HG03103 (cell line): ENCODE results near the gene GRB10.
"Not testable (repeated sequence)": the region's sequence is repeated elsewhere in the genome, so short reads cannot be mapped to it uniquely, and the experiment has no call there.

Source experiments
- ATAC-seq: cut with Tn5 transposase; IDR thresholded peaks from one replicate; pipeline ENCODE4 v1.9.1; 2021; ENCODE audit warnings: low read depth; ENCODE audit not compliant: unreplicated experiment

The GRB10 gene

DNA sequence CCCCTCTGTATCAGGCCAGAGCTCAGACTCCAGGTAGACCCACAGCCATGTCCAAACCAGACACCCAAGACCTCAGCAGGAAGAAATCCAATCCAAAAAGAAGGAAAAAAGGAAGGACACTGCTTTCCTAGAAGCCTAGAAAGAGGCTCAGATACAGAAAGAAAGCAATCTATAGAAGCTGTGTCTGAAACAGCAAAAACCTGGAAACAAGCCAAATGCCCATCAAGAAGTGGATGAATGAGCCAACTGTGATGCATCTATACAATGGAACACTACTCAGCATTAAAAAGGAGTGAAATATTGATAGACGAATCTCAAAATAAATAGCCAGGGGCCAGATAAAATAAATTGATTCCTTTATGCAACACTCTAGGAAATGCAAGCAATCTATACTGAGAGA lies 31.6 kb downstream of the GRB10 start:
- no peak for ATAC-seq

DNA sequence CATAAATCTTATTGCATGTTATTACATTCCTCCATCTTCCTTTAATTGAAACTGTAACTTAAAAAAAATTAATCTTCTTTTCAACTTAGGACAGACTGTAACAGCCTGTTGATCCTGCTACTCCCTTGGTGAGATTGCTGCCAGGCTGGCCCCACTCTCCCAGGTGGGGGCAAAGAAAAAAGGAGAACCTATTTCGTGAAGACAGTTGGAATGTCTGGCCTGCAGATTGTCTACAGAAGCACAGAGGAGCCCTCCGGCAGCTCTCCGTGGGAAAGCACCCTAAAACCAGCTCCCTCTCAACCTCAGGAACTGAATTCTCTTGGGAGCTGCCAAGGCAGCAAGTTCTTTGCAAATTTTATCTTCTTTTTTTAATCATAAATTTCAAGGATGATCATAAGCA lies 32.8 kb downstream of the GRB10 start:
- ATAC-seq, result no peak

DNA sequence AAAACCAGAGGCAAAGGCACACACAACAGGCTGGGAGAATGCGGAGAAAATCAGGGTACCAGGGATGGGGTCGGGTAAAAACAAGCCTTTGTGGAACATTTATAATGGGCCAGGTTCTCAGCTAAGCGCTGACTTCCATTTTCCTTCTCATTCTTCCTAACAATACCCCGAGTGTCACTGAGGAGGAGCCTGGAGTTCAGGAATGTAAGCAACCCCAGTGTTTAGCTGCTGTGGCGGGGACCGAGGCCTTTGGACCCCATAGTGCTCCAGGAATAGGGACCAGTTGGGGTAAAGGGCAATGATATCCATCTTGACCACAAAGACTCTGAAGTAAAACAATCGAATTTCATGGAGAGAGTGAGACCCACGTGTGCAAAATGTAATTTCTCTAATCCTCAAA lies 34.2 kb downstream of the GRB10 start:
- no peak for ATAC-seq

DNA sequence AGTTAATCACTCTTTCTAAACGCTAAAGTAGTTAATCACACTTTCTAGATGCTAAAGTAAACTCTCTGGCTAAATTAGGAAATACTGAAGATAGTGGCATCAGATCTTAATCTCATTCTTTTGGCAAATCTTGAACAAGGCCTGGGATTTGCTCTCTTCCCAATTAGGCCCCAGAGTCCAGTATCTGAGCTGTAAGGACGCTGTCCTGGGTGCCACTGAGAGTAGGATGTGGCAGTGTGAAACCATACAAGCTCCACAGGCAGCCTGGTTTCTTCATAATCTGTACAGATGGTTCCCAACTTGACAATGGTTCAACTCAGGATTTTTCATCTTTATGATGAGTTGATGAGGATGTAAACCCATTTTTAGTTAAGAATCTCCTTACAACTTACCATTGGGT lies 36.9 kb downstream of the GRB10 start:
- no peak for ATAC-seq

DNA sequence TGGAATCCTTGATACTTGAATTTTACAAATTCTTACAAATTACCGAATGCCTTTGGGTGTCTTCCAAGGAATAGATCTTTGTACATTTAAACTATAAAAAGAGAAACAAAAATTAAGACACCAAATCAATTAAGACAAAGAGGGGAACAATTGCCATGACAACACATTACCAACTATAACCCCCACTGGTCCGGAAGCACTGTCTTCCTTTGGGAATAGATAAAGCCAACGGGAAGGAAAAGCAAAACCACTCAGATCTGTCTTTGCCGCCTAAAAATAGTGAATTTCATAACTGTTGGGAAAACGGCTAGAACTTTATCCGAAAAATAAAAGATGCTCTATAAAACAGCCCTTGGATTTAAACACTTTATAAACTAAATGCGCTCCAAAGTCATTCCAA lies 37.4 kb downstream of the GRB10 start:
- ATAC-seq, result no peak

DNA sequence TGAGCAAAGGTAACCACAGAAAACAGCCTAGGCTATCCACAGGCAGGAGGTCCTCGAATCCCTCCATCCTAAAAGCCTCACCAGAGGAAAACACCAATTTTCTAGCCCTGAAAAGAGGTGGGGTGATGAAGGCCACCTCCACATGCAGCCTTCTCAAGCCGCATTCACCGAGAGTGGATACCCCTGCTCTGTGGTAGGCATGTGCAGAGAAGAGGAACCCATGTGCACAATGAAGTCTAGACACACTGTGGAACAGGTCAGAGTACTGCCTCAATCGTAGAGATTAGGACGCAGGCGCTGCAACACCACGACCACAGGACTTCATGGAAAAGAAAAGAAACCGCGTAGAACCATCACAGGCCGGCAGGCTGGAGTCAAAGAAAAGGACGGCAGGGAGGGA lies 38.8 kb downstream of the GRB10 start:
- ATAC-seq, result no peak

DNA sequence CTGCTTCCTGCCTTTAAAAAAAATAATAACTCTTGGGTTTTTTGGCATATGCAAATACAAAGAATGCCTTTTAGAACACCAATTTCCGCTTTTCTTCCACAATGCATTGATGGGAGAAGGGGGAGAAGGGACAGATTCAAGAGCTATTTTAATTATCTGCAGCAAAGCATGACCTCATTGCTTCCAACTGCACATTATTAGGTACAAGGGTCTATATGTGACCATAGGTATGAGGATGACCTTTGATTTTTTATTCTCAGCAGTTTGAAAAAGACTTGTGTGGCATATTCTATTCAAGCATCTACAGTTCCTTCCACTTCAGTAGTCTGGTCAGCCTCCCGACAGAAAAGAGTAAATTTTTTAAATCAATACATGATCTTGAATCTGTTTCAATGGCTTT lies 39.7 kb downstream of the GRB10 start:
- no peak for ATAC-seq

DNA sequence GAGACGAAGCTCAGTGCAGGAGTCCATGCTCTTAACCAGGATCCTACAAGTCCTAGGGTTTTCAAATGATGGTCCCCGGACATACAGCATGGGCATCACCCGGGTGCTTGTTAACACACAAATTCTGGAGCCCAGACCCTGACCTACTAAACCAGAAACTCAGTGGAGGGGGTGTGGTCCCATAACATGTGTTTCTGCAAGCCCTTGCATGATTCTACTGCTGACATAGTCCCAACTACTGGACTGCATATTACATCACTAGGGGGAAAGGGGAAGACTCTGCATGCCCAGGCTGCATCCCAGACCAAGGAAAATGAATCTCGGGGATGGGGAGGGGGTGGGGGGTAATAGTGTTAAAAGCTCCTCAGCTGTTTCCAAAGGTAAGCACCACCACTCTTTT lies 40.3 kb downstream of the GRB10 start:
- ATAC-seq, result no peak

DNA sequence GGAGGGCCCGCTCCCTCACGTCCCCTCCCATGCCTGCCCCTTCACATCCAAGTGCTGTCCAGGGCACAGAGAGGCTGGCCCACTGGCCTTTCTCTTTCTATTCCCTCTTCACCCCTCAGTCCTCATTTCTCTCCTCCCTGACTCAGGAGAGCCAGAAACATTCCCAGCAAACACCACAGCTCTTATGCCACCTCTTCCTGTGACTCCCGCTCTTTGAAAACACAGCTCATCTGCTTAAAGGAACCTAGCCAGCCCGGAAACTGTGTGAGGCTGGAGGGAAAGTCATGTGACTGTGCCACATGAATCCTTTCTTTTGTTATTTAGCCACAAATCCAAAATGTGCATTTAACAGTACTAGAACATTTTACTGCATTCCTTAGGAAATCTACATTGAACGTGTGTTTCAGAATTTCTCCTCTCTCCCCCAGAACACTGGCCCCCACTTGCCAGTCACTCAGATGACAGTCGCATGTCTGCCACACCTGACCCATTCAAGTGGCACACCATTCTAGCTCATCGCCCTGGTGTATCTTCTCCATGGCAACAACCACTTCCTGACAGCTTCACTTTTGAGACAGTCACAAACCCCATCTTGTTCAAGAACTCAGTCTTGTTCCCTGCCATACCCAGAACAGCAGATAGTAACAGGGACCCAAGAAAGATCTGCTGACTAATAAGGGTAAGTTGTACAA lies 42.8 kb downstream of the GRB10 start:
- peak; percentile 72 for ATAC-seq

DNA sequence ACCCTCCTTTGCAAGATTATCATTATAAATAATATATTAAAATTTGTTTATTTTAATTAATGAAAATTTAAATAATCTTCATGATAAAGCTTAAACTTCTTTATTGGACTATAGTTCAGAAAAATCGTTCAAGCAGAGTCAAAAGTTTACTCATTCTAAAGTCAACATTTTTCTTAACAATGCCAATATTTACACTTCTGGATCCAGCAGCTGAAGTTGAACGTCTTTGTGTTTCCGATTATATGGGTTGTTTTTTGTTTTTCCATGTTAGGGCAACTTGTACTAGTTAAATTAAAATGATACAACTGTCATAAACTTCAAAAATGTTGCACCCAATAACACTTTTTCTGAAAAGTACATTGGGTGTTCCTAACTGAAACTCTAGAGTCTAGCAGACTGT lies 43.8 kb downstream of the GRB10 start:
- ATAC-seq, result no peak

DNA sequence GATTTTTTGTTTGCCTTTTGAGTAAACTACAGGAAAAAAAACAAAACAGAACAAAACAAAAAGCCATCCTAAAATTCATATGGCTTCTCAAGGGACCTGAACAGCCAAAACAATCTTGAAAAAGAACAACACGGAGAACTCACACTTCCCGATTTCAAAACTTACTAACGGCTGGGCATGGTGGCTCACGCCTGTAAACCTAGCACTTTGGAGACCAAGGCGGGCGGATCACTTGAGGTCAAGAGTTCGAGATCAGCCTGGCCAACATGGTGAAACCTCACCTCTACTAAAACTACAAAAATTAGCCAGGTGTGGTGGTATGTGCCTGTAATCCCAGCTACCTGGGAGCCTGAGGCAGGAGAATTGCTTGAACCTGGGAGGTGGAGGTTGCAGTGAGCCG lies 46.9 kb downstream of the GRB10 start:
- not testable (repeated sequence) for ATAC-seq

DNA sequence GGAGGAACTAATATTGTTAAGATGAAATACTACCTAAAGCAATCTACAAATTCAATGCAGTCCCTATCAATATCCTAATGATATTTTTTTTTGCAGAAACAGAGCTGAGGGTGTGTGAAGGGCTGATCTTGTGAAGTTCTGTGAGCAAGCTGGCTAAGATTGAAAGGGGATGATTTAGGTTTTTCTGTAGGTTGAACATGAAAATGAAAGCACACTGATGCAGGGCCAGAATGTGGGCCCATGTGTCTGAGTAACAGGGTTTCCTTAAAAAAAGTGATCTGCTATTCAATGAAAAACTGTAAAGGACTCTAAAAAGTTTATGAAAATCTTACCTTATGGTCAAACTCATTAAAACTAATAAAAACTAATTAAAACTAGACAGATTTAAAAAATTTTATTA lies 47.4 kb downstream of the GRB10 start:
- no peak for ATAC-seq

DNA sequence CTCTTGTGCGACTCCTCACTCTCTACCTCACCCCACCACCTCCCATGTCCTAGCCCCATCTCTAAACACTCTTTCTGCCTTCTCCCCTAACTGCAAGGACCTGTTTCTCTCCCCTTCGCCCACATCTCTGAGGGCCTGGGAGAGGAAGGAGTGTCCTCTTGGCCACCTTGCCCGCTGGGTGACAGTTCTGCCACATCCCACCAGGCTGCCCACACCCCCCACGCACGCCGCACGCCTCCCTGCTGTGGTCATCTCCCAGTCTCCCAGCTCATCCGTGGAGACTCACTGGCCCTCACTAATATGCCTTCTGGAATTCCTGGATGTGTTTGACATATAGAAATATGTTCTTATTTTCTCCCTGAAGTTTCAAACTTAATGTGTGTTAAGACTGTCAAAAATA lies 48.5 kb downstream of the GRB10 start:
- ATAC-seq, result no peak

DNA sequence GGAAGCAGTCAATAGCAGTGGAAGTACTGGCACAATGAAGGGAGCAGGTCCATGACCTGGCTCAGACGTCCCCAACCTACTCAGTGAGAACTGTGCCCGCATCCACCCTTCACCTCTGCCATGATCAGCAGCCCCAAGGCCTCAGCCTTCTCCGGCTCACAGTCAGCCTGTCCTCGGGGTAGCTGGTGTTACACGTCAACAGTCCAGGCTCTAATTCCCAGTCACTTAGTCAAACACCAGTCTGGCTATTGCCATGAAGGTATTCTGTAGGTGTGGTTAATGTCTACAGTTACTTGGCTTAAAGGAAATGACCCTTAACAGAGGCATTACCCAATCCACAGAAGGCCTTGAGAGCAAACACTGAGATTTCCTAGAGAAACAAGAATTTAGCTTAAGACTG lies 49.1 kb downstream of the GRB10 start:
- no peak for ATAC-seq

DNA sequence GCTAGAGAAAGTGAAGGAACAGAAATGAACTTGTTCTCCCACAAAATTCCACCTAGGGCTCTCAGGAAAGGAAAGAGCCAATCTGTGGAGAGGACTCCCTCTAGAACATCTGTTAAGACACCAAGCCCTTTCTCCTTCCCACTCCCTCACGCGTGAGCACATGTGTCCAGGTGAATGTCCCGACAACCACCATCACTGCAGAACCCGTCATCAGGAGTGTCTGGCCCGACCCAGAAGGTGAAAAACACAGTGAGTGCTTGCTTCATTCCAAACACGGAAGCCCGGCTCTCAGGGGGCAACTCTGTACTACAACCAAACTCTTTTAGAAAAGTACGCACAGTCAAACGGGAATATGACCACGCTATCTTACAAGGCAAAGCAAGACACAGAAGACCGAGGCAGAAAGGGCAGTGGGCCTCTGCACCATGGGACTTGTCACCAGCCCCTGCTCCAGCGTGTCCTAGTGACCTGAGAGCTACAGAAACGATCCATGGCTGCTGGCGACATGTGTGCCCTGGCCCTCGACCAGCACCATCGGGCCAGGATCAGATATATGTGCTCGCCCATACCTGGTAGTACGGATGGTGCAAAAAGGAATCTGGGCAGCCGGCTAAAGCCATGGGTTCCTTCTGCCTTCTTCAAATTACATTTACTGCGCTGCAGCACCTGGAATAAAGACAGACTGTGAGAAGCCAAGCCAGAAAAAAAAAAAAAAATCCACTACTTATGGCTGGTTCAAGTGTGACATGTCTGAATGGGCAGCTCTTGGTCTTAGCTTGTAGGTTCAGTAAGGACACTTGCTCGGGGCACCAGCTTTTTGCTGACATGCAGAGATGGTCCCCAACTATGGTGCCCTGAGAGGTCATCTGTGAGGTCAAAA lies 50.8 kb downstream of the GRB10 start:
- no peak for ATAC-seq

DNA sequence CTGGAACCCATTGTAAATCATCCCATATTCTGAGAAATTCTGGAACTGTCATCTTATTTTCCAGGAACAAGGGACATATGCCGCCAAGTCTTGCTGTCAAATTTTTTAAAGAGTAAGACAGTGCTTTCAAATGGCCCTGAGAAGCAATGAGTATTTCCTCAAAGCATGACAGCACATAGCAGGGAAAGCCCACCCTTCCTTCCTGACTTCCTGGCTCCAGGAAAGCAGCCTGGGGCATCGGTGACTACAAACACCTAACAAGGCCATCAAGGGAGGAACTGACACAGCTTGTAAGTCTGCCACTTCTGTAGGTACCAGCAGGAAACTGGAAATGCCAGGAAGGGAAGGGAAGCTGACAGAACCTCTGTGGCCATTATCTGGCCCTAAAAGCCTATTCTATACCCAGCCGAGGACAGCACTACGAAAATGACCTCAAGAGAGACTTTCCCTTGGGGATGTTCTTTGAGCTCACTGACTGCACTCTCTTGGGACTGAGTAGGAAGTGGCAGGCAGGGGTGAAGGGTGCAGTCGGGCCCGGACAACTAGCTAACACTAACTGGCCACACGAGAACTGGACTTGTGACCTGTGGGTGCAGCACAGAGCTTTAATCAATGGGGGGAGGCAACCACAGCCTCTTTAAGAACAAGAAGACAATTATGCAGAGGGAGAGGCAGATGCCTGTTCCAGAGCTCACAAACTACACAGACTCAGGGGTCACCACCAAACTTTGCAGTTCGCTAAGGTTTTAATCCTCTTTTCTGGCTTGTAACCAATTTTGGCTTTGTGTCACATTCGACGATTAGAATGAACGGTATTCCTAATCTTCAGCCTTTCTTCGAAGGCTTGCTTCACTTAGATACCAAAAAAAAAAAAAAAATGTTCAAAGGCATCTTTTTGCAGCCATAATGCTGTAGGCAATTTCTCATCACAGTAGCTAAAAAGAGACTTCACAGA lies 52.0 kb downstream of the GRB10 start:
- ATAC-seq, result no peak

DNA sequence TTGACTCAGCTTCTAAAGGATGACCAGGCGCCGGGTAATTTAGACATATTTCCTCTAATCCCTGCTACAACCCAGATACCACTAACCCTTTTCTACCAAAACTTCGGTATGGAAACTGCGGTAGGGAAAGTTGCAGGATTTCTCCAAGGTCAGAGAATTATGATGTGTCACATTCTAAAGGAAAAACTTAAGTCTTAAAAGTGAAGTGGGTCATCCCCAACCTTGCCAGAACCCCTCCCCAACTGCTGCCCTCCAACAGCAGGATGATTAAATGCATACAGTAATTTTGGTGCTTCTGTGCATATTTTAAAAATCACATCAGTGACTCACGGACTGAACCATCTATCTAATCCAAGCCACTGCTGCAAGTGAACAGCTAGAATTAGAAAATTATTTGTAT lies 52.7 kb downstream of the GRB10 start:
- ATAC-seq, result no peak

DNA sequence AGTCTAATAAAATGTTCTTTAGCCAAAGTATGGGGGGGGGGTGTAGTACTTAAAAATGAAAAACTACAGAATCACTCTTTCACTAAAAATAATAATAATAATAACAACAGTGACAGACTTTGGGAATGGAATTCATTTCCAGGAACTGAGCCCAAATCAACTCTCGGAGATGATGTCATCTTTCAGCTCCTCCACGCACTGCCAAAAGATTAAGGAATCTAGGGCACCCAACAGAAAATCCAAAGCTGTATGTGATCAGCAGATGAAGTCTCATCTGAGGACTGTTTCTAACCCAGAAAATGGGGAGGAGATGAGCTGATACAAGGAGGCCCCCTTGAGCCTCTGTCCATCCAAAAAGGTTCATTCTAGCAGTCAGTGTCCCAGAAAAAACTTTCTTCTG lies 54.5 kb downstream of the GRB10 start:
- ATAC-seq, result no peak

DNA sequence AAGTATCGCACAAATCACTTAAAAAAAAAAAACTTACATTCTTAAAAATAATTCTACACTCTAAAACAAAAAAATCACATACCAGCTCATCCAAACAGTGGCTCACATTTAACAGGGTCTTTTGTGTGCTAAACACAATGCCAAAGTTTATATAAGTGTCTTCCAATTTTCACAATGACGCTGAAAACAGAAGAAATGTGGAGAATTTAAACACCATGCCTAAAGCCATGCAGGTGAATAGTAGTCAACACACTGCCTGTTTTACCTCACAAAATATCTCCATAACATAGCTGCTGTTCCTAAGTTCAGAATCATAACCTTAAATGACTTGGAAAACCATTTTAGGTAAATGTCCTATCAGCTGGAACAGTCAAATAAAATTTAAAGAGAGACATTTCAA lies 55.0 kb downstream of the GRB10 start:
- ATAC-seq, result no peak

DNA sequence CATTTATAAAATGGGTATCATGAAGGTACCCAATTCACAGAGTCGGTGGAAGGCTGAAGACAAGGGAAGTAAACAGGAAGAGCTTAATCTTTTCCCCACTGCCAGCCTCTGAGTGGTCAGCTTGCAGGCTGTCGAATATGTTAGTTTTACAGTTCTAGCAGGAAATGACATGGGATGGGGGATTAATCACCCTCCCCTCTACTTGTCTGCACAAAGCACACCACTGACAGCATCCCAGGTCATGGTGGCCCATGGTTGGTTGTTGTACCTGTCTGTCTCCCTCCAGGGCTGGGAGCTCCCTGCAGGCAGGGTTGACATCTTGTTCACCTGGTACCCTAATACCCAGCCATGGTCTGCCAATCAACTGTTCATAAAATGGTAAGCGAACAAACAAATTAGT lies 55.6 kb downstream of the GRB10 start:
- ATAC-seq, result no peak

DNA sequence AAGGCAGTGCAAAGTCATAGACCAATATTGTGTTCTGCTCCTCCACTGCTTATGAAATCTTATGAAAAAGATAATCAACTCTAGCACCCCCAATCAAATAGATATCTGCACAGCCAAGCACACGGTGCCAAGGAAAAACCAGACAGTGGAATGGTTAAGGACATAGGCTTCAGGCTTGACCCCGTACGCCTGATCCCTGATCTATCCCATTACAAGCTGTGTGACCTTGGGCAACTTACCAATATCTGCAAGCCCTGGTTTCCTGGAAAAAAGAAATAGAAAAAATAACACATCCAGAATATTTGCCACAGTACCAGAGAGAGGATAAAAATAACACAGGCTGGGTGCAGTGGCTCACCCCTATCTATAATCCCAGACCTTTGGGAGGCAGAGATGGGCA lies 56.9 kb downstream of the GRB10 start:
- no peak for ATAC-seq
